B cell (primary cell): Measurements from ENCODE around the gene AEN. TPM values are rescaled to one million over a fixed set of nuclear protein-coding genes. Genes with fewer than 3 reads are reported as not detected.

ENCODE experiments used
- ATAC-seq: fragments of 200-7000 bp; cut with Tn5 transposase; one replicate; pipeline ENCODE4 v1.10.0; 2021; ENCODE audit warnings: low read depth, mild to moderate bottlenecking, moderate number of reproducible peaks, moderate library complexity
- CTCF ChIA-PET: fragments of 350-600 bp; sonication (Branson Sonifier 250); formaldehyde crosslinking; loops from one replicate; lab custom pipeline; 2021; ENCODE audit warnings: antibody characterized with exemption, inconsistent platforms; lab: Charles Lee
- POLR2A ChIA-PET: fragments of 350-600 bp; sonication (Branson Sonifier 250); formaldehyde crosslinking; loops from one replicate; lab custom pipeline; 2021; ENCODE audit warnings: antibody characterized with exemption; lab: Charles Lee
- DNase-seq: peaks from one replicate; pipeline ENCODE4 v3.0.0; 2013
- H2AFZ ChIP-seq: 2 replicates; pipeline ENCODE4 v1.6.1; 2012; ENCODE audit warnings: mild to moderate bottlenecking, low read depth, low read length; ENCODE audit not compliant: insufficient read depth, poor library complexity, severe bottlenecking
- H3K27ac ChIP-seq, 2 donors: 1 replicate in 1 of 2; 2 replicates in 1 of 2; pipeline ENCODE4 v1.5.1; 2012 to 2013; ENCODE audit warnings: low read length in 2 of 2, mild to moderate bottlenecking in 2 of 2, moderate library complexity in 1 of 2
- H3K27me3 ChIP-seq, 4 experiments: fragments of 200-600 bp in 1 of 4; sonication (generic) in 1 of 4; replicated peaks in 1 of 4; 1 replicate in 2 of 4; 2 replicates in 2 of 4; pipeline versions ENCODE4 v1.6.1 to v1.7.0; 2013 to 2016; ENCODE audit warnings: low read length in 3 of 4, mild to moderate bottlenecking in 2 of 4, mixed read lengths in 1 of 4, moderate library complexity in 1 of 4; ENCODE audit not compliant: insufficient read depth in 4 of 4, control insufficient read depth in 3 of 4; ENCODE audit errors: control extremely low read depth in 1 of 4
- H3K36me3 ChIP-seq, 2 experiments: replicated peaks in 1 of 2; 1 replicate in 1 of 2; 2 replicates in 1 of 2; pipeline versions ENCODE4 v1.6.1 to v1.7.1; 2013; ENCODE audit warnings: low read length in 1 of 2; ENCODE audit not compliant: insufficient read depth in 2 of 2, control insufficient read depth in 1 of 2; ENCODE audit errors: control extremely low read depth in 1 of 2, extremely low read depth in 1 of 2
- H3K4me1 ChIP-seq, 2 donors: fragments of 200-600 bp in 1 of 2; sonication (generic) in 1 of 2; 1 replicate in 1 of 2; 2 replicates in 1 of 2; pipeline versions ENCODE4 v1.5.1 to v1.6.1; 2013 to 2017; ENCODE audit warnings: low read length in 2 of 2; ENCODE audit not compliant: control insufficient read depth in 2 of 2, insufficient read depth in 2 of 2
- H3K4me2 ChIP-seq: replicated peaks from 2 replicates; pipeline ENCODE3; 2012; ENCODE audit warnings: mild to moderate bottlenecking, low read depth, low read length; ENCODE audit not compliant: poor library complexity, severe bottlenecking
- H3K4me3 ChIP-seq, 5 experiments: fragments of 200-600 bp in 1 of 5; sonication (generic) in 1 of 5; 1 replicate in 3 of 5; 2 replicates in 2 of 5; pipeline versions ENCODE4 v1.5.1 to v1.7.0; 2011 to 2016; ENCODE audit warnings: low read length in 4 of 5, mild to moderate bottlenecking in 4 of 5, low read depth in 2 of 5, control low read depth in 1 of 5, moderate library complexity in 1 of 5; ENCODE audit not compliant: insufficient read depth in 1 of 5; ENCODE audit errors: control extremely low read depth in 1 of 5, extremely low read depth in 1 of 5
- H3K79me2 ChIP-seq: fragments of 200-600 bp; sonication (generic); one replicate; pipeline ENCODE4 v1.6.0; 2016; ENCODE audit warnings: low read length; ENCODE audit not compliant: control insufficient read depth, insufficient read depth
- H3K9ac ChIP-seq: fragments of 200-600 bp; sonication (generic); 2 replicates; pipeline ENCODE4 v1.6.1; 2017; ENCODE audit warnings: mild to moderate bottlenecking, low read length, moderate library complexity
- H3K9me3 ChIP-seq, 3 donors: one replicate each; pipeline versions ENCODE4 v1.6.1 to v1.7.1; 2013; ENCODE audit warnings: low read length in 2 of 3; ENCODE audit not compliant: control insufficient read depth in 2 of 3, insufficient read depth in 1 of 3; ENCODE audit errors: control extremely low read depth in 1 of 3
- H4K20me1 ChIP-seq: 2 replicates; pipeline ENCODE4 v1.6.0; 2012; ENCODE audit warnings: mild to moderate bottlenecking, low read length; ENCODE audit not compliant: insufficient read depth, control insufficient read depth, poor library complexity, severe bottlenecking
- H3K27ac Mint-ChIP-seq: one replicate; pipeline ENCODE4 v1.8.0; 2021; ENCODE audit warnings: mixed read lengths
- H3K27me3 Mint-ChIP-seq: one replicate; pipeline ENCODE4 v1.8.0; 2021; ENCODE audit warnings: mixed read lengths
- H3K4me1 Mint-ChIP-seq: one replicate; pipeline ENCODE4 v1.8.0; 2021; ENCODE audit warnings: mixed read lengths
- H3K4me3 Mint-ChIP-seq: one replicate; pipeline ENCODE4 v1.8.0; 2021; ENCODE audit warnings: mixed read lengths
- H3K9me3 Mint-ChIP-seq: one replicate; pipeline ENCODE4 v1.8.0; 2022; ENCODE audit warnings: mixed read lengths; ENCODE audit not compliant: insufficient read depth
- EZH2 ChIP-seq: IDR thresholded peaks from 2 replicates; pipeline ENCODE4 v1.6.1; 2012; ENCODE audit warnings: borderline replicate concordance, low read depth, mild to moderate bottlenecking, moderate library complexity, low read length; ENCODE audit not compliant: insufficient read depth, poor library complexity, severe bottlenecking
- WGBS: methylation state at CpG from one replicate; pipeline ENCODE4 v1.1.5; 2013; ENCODE audit warnings: missing lambda C conversion rate; ENCODE audit not compliant: insufficient coverage; 5-methylcytosine and 5-hydroxymethylcytosine counted together
- intact Hi-C: fragments of 100-400 bp; cut with micrococcal nuclease; formaldehyde crosslinking; loops from one replicate; pipeline ENCODE4 v1.10.0; 2022
- polyA minus RNA-seq: library from RNA; depleted of rRNA, polyadenylated mRNA; stranded (reverse); fragments of >200 nt; gene quantifications from 2 replicates; pipeline ENCODE4 v1.2.3, GENCODE V29; 2012
- polyA plus RNA-seq: library from polyadenylated mRNA; depleted of rRNA; stranded (reverse); fragments of >200 nt; gene quantifications from 2 replicates; pipeline ENCODE4 v1.2.3, GENCODE V29; 2012
- total RNA-seq, 2 donors: library from RNA; stranded (reverse); fragments of 120-200 nt in 1 of 2; gene quantifications; 1 replicate in 1 of 2; 2 replicates in 1 of 2; pipeline versions ENCODE4 v1.2.3 to v1.2.4, GENCODE V29; 2013 to 2022
- TF ChIP-seq, protein P1 (sequence below): fragments of 200-600 bp; IDR thresholded peaks from one replicate; pipeline ENCODE4 v1.8.0; 2022; ENCODE audit warnings: antibody characterized with exemption, mild to moderate bottlenecking

Gene AEN, protein sequence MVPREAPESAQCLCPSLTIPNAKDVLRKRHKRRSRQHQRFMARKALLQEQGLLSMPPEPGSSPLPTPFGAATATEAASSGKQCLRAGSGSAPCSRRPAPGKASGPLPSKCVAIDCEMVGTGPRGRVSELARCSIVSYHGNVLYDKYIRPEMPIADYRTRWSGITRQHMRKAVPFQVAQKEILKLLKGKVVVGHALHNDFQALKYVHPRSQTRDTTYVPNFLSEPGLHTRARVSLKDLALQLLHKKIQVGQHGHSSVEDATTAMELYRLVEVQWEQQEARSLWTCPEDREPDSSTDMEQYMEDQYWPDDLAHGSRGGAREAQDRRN
- total RNA-seq, result 18.5 and 24.0 TPM in 2 replicates
- 35.6 TPM for total RNA-seq (2013)
- 42.9 and 43.8 TPM in 2 replicates for polyA plus RNA-seq
- 50.2 and 54.4 TPM in 2 replicates for polyA minus RNA-seq

DNA sequence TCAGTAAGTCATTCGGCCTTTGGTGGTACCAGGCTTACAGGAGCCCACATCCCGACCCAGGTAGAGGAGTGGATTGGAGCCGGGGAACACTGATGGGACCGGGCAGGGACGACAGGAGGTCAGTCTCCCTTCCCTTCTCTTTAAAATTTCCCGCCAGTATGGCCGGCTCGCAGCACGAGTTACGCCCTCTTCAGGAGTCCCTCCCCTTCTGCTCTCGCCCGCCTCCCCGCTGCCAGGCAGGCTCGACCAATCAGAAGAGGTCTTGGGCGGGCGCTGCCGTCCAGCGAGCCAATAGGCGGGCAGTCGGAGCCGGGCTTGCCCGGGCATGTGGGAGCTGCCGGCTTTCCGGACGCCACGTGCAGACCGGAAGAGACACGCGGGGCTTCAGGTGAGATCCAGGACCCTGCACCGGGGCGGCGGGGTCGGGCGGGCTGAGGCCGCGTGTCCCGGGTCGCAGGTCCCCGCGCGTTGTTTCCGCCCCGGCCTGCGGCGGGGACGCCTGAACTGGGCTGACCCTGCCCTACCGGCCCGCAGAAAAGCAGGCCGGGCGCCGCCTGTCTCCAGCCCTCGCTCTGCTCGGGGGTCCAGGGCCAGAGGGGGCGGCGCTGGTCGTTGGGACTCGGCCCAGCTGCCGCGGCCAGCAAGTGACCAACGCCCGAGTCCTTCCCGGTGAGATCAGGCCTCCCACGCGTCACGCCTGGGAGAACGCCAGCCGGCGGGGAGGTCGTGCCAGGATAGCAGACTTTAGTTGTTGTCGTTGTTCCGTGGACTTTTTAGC, at the start of gene AEN:
Gene AEN, plus strand, starts transcription at position 346 of the 778 bp plus-strand sequence. CDS start 4,870 bp downstream, outside the sequence.
- Histone ChIP-seq H2AFZ (peak within 1 kb of the TSS; percentile 81), H3K4me1 (peaks cover 36 to 50% of the 10 kb centered on the region in 2 donors), H3K27ac (peak within 1 kb of the TSS; percentile 72 to 86), H3K4me3 (peak within 1 kb of the TSS; percentile 56 to 88 (median 80)), H3K9ac (peak within 1 kb of the TSS; percentile 80), H3K36me3 (peaks cover 0 to 3% of the 10 kb centered on the region in 2 experiments), H3K79me2 (peaks cover 53% of the 10 kb centered on the region), H3K9me3 (no peaks in the 10 kb centered on the region), H3K4me2 (peak within 1 kb of the TSS; percentile 95), H4K20me1 (peaks cover 6% of the 10 kb centered on the region), H3K27me3 (peaks cover 0 to 3% (median 0%) of the 10 kb centered on the region in 4 experiments)
- TF ChIP-seq, protein P1, sequence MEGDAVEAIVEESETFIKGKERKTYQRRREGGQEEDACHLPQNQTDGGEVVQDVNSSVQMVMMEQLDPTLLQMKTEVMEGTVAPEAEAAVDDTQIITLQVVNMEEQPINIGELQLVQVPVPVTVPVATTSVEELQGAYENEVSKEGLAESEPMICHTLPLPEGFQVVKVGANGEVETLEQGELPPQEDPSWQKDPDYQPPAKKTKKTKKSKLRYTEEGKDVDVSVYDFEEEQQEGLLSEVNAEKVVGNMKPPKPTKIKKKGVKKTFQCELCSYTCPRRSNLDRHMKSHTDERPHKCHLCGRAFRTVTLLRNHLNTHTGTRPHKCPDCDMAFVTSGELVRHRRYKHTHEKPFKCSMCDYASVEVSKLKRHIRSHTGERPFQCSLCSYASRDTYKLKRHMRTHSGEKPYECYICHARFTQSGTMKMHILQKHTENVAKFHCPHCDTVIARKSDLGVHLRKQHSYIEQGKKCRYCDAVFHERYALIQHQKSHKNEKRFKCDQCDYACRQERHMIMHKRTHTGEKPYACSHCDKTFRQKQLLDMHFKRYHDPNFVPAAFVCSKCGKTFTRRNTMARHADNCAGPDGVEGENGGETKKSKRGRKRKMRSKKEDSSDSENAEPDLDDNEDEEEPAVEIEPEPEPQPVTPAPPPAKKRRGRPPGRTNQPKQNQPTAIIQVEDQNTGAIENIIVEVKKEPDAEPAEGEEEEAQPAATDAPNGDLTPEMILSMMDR, result no peak
- TF ChIP-seq EZH2, result no peak
- Mint-ChIP-seq H3K4me1 (peaks cover 47% of the 10 kb centered on the region), H3K27ac (peak within 1 kb of the TSS; percentile 94), H3K9me3 (no peaks in the 10 kb centered on the region), H3K4me3 (peak within 1 kb of the TSS; percentile 85), H3K27me3 (peaks cover 4% of the 10 kb centered on the region)
- ATAC-seq (peak; percentile 97), DNase-seq (peak; percentile 96)
- ChIA-PET POLR2A (interaction anchor here (1.4 kb wide), 2 partner anchors 17 to 38 kb away, joined by 3 to 4 read pairs; no protein-coding TSS in a partner anchor), CTCF (interaction anchor here (0.8 to 2.2 kb wide), 6 partner anchors 14 to 213 kb away, joined by 3 to 21 read pairs (median 6); no protein-coding TSS in a partner anchor)
- under 1% methylated on average over 71 of the region's 71 CpGs for WGBS
- intact Hi-C loops, result loop anchor here (1.0 to 10.0 kb wide), 4 partner anchors 154 to 956 kb away; partner anchors contain the start of genes ABHD2, MRPL46, MRPS11 and TICRR
